B cell (primary cell): ENCODE data around the gene EXOC4. TPM values are rescaled to one million over a fixed set of nuclear protein-coding genes. Genes with fewer than 3 reads are reported as not detected.

ENCODE experiments used
- ATAC-seq: fragments of 200-7000 bp; cut with Tn5 transposase; one replicate; pipeline ENCODE4 v1.10.0; 2021; ENCODE audit warnings: low read depth, mild to moderate bottlenecking, moderate number of reproducible peaks, moderate library complexity
- CTCF ChIA-PET: fragments of 350-600 bp; sonication (Branson Sonifier 250); formaldehyde crosslinking; loops from one replicate; lab custom pipeline; 2021; ENCODE audit warnings: antibody characterized with exemption, inconsistent platforms; lab: Charles Lee
- POLR2A ChIA-PET: fragments of 350-600 bp; sonication (Branson Sonifier 250); formaldehyde crosslinking; loops from one replicate; lab custom pipeline; 2021; ENCODE audit warnings: antibody characterized with exemption; lab: Charles Lee
- DNase-seq: peaks from one replicate; pipeline ENCODE4 v3.0.0; 2013
- H2AFZ ChIP-seq: 2 replicates; pipeline ENCODE4 v1.6.1; 2012; ENCODE audit warnings: mild to moderate bottlenecking, low read depth, low read length; ENCODE audit not compliant: insufficient read depth, poor library complexity, severe bottlenecking
- H3K27ac ChIP-seq, 2 donors: 1 replicate in 1 of 2; 2 replicates in 1 of 2; pipeline ENCODE4 v1.5.1; 2012 to 2013; ENCODE audit warnings: low read length in 2 of 2, mild to moderate bottlenecking in 2 of 2, moderate library complexity in 1 of 2
- H3K27me3 ChIP-seq, 4 experiments: fragments of 200-600 bp in 1 of 4; sonication (generic) in 1 of 4; replicated peaks in 1 of 4; 1 replicate in 2 of 4; 2 replicates in 2 of 4; pipeline versions ENCODE4 v1.6.1 to v1.7.0; 2013 to 2016; ENCODE audit warnings: low read length in 3 of 4, mild to moderate bottlenecking in 2 of 4, mixed read lengths in 1 of 4, moderate library complexity in 1 of 4; ENCODE audit not compliant: insufficient read depth in 4 of 4, control insufficient read depth in 3 of 4; ENCODE audit errors: control extremely low read depth in 1 of 4
- H3K36me3 ChIP-seq, 2 experiments: replicated peaks in 1 of 2; 1 replicate in 1 of 2; 2 replicates in 1 of 2; pipeline versions ENCODE4 v1.6.1 to v1.7.1; 2013; ENCODE audit warnings: low read length in 1 of 2; ENCODE audit not compliant: insufficient read depth in 2 of 2, control insufficient read depth in 1 of 2; ENCODE audit errors: control extremely low read depth in 1 of 2, extremely low read depth in 1 of 2
- H3K4me1 ChIP-seq, 2 donors: fragments of 200-600 bp in 1 of 2; sonication (generic) in 1 of 2; 1 replicate in 1 of 2; 2 replicates in 1 of 2; pipeline versions ENCODE4 v1.5.1 to v1.6.1; 2013 to 2017; ENCODE audit warnings: low read length in 2 of 2; ENCODE audit not compliant: control insufficient read depth in 2 of 2, insufficient read depth in 2 of 2
- H3K4me2 ChIP-seq: replicated peaks from 2 replicates; pipeline ENCODE3; 2012; ENCODE audit warnings: mild to moderate bottlenecking, low read depth, low read length; ENCODE audit not compliant: poor library complexity, severe bottlenecking
- H3K4me3 ChIP-seq, 5 experiments: fragments of 200-600 bp in 1 of 5; sonication (generic) in 1 of 5; 1 replicate in 3 of 5; 2 replicates in 2 of 5; pipeline versions ENCODE4 v1.5.1 to v1.7.0; 2011 to 2016; ENCODE audit warnings: low read length in 4 of 5, mild to moderate bottlenecking in 4 of 5, low read depth in 2 of 5, control low read depth in 1 of 5, moderate library complexity in 1 of 5; ENCODE audit not compliant: insufficient read depth in 1 of 5; ENCODE audit errors: control extremely low read depth in 1 of 5, extremely low read depth in 1 of 5
- H3K79me2 ChIP-seq: fragments of 200-600 bp; sonication (generic); one replicate; pipeline ENCODE4 v1.6.0; 2016; ENCODE audit warnings: low read length; ENCODE audit not compliant: control insufficient read depth, insufficient read depth
- H3K9ac ChIP-seq: fragments of 200-600 bp; sonication (generic); 2 replicates; pipeline ENCODE4 v1.6.1; 2017; ENCODE audit warnings: mild to moderate bottlenecking, low read length, moderate library complexity
- H3K9me3 ChIP-seq, 3 donors: one replicate each; pipeline versions ENCODE4 v1.6.1 to v1.7.1; 2013; ENCODE audit warnings: low read length in 2 of 3; ENCODE audit not compliant: control insufficient read depth in 2 of 3, insufficient read depth in 1 of 3; ENCODE audit errors: control extremely low read depth in 1 of 3
- H4K20me1 ChIP-seq: 2 replicates; pipeline ENCODE4 v1.6.0; 2012; ENCODE audit warnings: mild to moderate bottlenecking, low read length; ENCODE audit not compliant: insufficient read depth, control insufficient read depth, poor library complexity, severe bottlenecking
- H3K27ac Mint-ChIP-seq: one replicate; pipeline ENCODE4 v1.8.0; 2021; ENCODE audit warnings: mixed read lengths
- H3K27me3 Mint-ChIP-seq: one replicate; pipeline ENCODE4 v1.8.0; 2021; ENCODE audit warnings: mixed read lengths
- H3K4me1 Mint-ChIP-seq: one replicate; pipeline ENCODE4 v1.8.0; 2021; ENCODE audit warnings: mixed read lengths
- H3K4me3 Mint-ChIP-seq: one replicate; pipeline ENCODE4 v1.8.0; 2021; ENCODE audit warnings: mixed read lengths
- H3K9me3 Mint-ChIP-seq: one replicate; pipeline ENCODE4 v1.8.0; 2022; ENCODE audit warnings: mixed read lengths; ENCODE audit not compliant: insufficient read depth
- EZH2 ChIP-seq: IDR thresholded peaks from 2 replicates; pipeline ENCODE4 v1.6.1; 2012; ENCODE audit warnings: borderline replicate concordance, low read depth, mild to moderate bottlenecking, moderate library complexity, low read length; ENCODE audit not compliant: insufficient read depth, poor library complexity, severe bottlenecking
- WGBS: methylation state at CpG from one replicate; pipeline ENCODE4 v1.1.5; 2013; ENCODE audit warnings: missing lambda C conversion rate; ENCODE audit not compliant: insufficient coverage; 5-methylcytosine and 5-hydroxymethylcytosine counted together
- intact Hi-C: fragments of 100-400 bp; cut with micrococcal nuclease; formaldehyde crosslinking; loops from one replicate; pipeline ENCODE4 v1.10.0; 2022
- polyA plus RNA-seq: library from polyadenylated mRNA; depleted of rRNA; stranded (reverse); fragments of >200 nt; gene quantifications from 2 replicates; pipeline ENCODE4 v1.2.3, GENCODE V29; 2012
- total RNA-seq, 2 donors: library from RNA; stranded (reverse); fragments of 120-200 nt in 1 of 2; gene quantifications; 1 replicate in 1 of 2; 2 replicates in 1 of 2; pipeline versions ENCODE4 v1.2.3 to v1.2.4, GENCODE V29; 2013 to 2022
- TF ChIP-seq, protein P1 (sequence below): fragments of 200-600 bp; IDR thresholded peaks from one replicate; pipeline ENCODE4 v1.8.0; 2022; ENCODE audit warnings: antibody characterized with exemption, mild to moderate bottlenecking

The EXOC4 gene
- total and polyA plus RNA-seq, 2 donors (not counting 1 experiment from before 2014, with no cell fraction given): 16.7 to 135 TPM

GRCh38 chr7:133412942-133413341 is 160.1 kb downstream of the EXOC4 start:
- Histone ChIP-seq H3K36me3 (no peaks in the 10 kb centered on the region), H3K27me3 (no peaks in the 10 kb centered on the region), H4K20me1 (no peaks in the 10 kb centered on the region), H3K9ac (no peak overlapping the region), H3K79me2 (peaks cover 8% of the 10 kb centered on the region), H3K4me3 (no peak overlapping the region), H3K9me3 (no peaks in the 10 kb centered on the region), H3K4me2 (no peak overlapping the region), H3K27ac (no peak overlapping the region), H2AFZ (no peak overlapping the region), H3K4me1 (no peaks in the 10 kb centered on the region)
- Mint-ChIP-seq H3K9me3 (no peaks in the 10 kb centered on the region), H3K27me3 (no peaks in the 10 kb centered on the region), H3K4me1 (peaks cover 5% of the 10 kb centered on the region), H3K27ac (no peak overlapping the region), H3K4me3 (no peak overlapping the region)
- CTCF ChIA-PET: no interaction called here
- ATAC-seq: no peak
- 100% methylated on average over 3 of the region's 3 CpGs for WGBS
- POLR2A ChIA-PET: no interaction called here
- intact Hi-C loops: no loop called here
- TF ChIP-seq EZH2: no peak
- TF ChIP-seq, protein P1, sequence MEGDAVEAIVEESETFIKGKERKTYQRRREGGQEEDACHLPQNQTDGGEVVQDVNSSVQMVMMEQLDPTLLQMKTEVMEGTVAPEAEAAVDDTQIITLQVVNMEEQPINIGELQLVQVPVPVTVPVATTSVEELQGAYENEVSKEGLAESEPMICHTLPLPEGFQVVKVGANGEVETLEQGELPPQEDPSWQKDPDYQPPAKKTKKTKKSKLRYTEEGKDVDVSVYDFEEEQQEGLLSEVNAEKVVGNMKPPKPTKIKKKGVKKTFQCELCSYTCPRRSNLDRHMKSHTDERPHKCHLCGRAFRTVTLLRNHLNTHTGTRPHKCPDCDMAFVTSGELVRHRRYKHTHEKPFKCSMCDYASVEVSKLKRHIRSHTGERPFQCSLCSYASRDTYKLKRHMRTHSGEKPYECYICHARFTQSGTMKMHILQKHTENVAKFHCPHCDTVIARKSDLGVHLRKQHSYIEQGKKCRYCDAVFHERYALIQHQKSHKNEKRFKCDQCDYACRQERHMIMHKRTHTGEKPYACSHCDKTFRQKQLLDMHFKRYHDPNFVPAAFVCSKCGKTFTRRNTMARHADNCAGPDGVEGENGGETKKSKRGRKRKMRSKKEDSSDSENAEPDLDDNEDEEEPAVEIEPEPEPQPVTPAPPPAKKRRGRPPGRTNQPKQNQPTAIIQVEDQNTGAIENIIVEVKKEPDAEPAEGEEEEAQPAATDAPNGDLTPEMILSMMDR: no peak
- DNase-seq: no peak

DNA sequence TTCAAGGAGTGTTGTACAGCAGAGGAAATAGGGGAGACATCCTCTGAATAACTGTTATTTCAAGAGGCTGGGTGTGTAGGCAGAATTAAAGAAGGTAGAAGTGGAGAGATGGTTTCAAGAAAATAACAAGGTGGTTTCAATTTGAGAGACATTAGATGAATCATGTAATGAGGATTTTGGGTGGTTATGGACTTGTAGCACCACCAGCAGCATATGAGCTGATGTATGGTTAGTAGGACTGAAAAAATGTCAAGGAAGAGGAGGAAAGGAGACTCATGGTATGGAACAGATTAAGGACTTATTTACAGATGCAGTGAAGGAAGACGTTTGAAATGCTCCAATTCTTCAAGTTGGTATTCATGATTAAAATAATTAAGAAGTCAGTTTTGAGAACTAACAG is 166.2 kb downstream of the EXOC4 start:
- ChIA-PET POLR2A (no interaction called here), CTCF (no interaction called here)
- Histone ChIP-seq H3K27me3 (no peaks in the 10 kb centered on the region), H3K9ac (no peak overlapping the region), H3K4me1 (no peaks in the 10 kb centered on the region), H3K4me2 (no peak overlapping the region), H2AFZ (no peak overlapping the region), H3K36me3 (no peaks in the 10 kb centered on the region), H4K20me1 (no peaks in the 10 kb centered on the region), H3K4me3 (no peak overlapping the region), H3K9me3 (peaks cover 0 to 8% (median 1%) of the 10 kb centered on the region in 3 donors), H3K27ac (no peak overlapping the region), H3K79me2 (no peaks in the 10 kb centered on the region)
- Mint-ChIP-seq H3K9me3 (no peaks in the 10 kb centered on the region), H3K27me3 (no peaks in the 10 kb centered on the region), H3K4me1 (peaks cover 5% of the 10 kb centered on the region), H3K4me3 (no peak overlapping the region), H3K27ac (no peak overlapping the region)
- intact Hi-C loops: no loop called here
- no peak for DNase-seq
- no peak for ATAC-seq
- 100% methylated on average over 1 of the region's 1 CpG for WGBS
- TF ChIP-seq, protein P1: no peak
- no peak for TF ChIP-seq EZH2
